ENCODE data around the gene ACER1.

ACER1 gene

DNA sequence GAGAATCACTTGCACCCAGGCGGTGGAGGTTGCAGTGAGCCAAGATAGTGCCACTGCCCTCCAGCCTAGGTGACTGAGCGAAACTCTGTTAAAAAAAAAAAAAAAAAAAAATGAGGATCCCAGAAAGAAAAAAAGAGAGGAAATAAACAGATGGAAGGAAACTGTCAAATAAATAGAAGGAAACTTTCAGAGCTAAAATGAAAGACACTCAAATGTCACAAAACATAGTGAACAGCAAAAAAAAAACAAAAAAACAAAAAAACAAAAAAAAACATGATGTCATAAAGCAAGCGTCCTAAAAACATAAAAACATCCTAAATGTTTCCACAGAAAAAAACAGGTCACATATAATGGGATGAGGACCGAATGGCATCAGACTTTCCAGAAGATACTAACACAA, 68.6 kb downstream of the ACER1 start:
- no peak for DNase-seq

DNA sequence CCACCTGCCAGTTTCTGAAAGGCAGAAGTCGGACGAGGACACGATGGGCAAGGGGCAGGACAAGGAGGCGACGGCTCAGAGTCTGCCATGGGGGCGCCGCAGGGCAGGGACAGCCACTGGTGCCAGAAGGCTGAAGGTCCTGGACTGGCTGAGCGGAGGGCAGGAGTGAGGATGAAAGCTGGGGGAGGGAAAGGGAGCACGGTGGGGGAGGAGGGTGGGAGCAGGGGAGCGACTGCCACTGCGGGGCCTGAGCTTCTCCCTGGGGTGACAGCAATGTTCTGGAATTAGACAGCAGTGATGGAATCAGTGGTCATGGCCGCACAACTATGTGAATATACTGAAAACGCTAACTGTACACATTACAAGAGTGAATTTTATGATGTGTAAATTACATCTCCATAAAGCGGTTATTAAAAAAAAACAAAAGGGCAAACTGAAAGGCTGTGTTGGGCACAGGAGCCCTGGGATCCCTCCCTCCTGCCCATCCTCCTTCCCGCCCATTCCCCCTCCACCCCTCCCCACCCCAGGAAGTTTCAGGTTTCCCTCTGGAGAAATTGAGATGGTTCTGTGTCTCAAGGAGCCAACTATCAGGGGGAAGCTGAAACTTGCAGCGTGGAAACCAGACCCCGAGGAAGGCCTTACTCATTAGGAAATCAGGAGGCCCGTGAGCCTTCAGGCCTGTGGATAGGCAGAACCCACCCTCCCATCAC, 69.5 kb downstream of the ACER1 start:
- no peak for DNase-seq

DNA sequence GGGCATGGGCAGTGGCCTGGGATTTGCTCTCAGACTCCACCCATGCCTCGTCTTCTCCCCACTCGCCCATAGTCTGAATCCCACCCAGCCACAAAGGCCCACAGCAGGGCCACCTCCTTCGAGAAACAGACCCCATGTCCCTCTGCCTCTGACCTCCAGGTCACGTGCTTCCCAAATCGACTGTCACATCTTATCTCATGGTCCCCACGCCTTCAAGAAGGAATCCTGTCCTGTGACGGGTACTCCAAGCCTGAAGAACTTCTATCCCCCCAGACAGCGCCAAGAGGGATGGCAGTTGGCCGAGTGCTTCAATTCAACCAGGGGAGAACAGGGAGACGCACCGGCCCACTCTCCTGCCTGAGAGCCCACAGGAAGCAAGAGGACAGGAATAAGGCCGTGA, 70.1 kb downstream of the ACER1 start:
- DNase-seq = no peak

DNA sequence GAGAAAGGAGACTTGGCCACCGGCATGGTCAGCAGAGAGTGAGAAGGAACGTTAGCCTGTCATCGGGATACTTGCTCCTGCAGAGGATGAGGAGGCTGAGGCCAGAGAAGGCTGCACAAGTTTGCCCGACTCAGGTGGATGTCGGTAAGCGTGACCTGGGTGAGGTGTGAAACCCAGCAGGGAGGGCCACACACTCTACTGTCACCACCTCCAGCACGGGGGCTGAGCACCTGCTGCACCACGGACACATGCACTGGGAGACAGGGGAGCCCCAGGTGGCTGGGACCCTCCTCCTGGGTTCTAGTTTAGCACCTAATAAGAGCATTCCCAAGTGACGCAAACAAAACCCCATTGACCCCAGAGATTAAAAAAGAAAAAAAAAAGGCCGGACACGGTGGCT, 70.9 kb downstream of the ACER1 start:
- DNase-seq = no peak

DNA sequence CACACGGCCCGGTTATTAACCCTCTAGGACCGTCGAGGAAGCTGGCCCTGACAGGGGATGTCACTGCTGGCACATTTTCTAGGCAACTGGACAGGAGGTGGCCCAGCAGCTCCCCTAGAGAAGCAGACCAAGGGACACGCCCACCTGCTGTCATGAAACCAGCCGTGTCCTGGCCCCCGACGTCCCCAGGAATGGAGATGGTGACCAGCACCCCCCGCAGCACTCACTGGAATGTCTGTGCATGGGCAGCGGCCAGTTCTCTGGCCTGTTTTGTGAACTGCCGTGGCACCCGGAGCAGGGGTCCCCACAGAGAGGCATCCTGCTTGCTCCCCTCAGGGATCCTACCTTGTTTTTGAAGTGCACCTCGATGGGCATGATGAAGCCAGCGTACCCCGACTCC, 71.5 kb downstream of the ACER1 start:
- DNase-seq = no peak

DNA sequence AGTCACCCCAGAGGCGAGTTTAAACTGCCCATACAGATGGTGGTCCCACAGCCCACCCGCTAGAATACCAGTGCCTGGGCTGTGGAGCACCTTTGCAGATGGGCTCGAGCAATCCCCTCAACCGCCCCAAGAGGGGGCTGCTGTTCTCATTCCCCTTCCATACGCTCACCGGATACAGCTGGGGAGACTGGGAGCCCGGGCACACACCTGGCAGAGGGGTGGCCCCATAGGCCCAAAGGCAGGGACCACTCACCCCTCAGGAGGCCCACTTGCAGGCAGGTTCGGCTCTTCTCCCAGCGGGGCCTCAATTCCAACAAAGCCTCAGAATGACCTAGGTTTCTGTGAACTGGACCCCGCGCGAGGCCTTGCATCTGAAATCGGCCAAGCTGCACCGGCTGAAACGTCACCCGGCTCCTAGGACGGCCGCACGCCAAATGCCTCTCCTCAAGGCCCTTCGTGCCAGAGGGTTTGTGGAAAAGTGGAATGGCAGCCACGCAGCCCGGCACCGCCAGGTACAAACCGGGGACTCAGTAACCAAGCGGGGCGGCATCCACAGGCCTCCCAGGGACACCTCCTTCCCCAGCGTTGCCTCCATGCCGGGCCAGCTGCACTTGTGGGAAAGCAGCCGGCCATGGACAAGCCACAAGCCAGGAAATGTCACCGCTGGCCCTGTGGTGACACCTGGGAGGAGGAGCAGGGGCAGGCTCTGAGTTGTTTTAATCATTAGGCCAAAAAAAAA, 72.3 kb downstream of the ACER1 start:
- DNase-seq = peak; percentile 72

DNA sequence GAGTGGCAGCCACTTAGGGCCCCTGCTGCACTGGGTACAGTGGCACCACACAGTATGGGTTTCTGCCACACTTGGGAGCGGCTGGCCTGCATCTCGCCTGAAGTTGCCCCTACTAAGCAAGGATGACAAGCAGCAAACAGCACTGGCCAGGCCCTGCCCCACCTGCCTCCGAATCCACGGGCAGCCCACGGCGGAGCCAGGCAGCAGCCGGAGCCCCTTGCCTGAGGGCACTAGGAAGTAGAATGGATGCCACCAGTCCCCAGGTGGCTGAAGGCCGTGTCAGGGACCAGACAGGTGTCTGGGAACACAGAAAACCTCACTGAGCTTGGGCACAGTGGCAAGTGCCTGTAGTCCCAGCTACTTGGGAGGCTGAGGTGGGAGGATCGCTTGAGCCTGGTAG, 73.0 kb downstream of the ACER1 start:
- no peak for DNase-seq

DNA sequence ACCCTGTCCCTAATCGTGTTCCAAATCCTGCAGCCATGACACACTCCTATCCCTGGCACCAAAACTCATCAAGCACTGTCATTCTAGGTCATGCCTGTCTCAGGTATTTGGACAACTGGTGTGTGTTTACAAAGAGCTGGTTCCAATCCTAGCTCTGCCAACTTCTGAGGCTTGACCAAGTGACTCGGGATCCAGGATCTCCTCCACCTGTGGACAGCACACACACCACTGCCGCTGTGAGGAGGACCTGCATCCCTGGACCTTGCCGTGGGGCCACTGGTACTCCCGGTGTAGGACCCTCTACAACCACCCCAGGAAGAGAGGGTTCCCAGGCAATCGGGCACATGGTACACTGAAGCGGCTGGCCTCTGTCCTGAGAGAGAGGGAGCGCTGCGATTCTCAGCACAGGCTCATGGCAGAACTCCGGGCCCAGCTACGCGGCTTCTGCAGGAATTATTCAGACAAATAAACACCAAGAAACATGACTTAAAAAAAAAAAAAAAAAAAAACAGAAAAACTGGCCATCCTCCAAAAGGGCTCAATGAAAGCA, 74.0 kb downstream of the ACER1 start:
- no peak for DNase-seq

DNA sequence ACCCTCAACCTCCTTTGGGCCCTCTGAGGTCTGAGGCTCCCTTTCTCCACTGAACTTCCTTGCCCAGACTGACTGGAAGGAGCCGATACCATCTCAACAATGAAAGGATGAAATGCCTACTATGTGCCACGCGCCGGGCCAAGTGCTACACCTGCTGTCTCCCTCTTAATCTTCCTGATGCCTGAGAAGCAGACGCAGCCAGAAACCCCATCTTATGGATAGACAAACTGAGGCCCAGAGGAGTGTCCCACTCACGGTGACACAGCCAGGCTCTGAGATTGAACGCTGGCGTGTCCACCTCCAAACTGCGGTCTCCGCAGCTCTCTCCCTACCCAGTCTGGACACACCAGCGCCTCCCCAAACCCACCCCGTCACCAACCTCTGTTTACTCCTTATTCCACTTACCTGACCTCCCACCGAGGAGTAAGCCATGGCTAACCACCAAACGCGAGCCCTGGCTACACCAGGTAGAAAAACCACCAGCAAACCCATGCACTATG, 74.5 kb downstream of the ACER1 start:
- no peak for DNase-seq
